Uterus (tissue), 2 donors: ENCODE data around the gene CDK1.

Experiments
- POLR2A ChIP-seq, 2 donors: fragments of 450-650 bp; IDR thresholded peaks; one replicate each; pipeline ENCODE4 v1.6.1; 2016; ENCODE audit warnings: antibody characterized with exemption in 2 of 2, mild to moderate bottlenecking in 1 of 2, moderate library complexity in 1 of 2
- TF ChIP-seq, protein P1 (sequence below), 4 experiments: fragments of 200-600 bp in 2 of 4; fragments of 450-650 bp in 2 of 4; sonication (generic) in 2 of 4; IDR thresholded peaks; one replicate each; pipeline ENCODE4 v1.5.1; 2016 to 2019; ENCODE audit warnings: antibody characterized with exemption in 4 of 4, mild to moderate bottlenecking in 2 of 4, moderate library complexity in 1 of 4

DNA sequence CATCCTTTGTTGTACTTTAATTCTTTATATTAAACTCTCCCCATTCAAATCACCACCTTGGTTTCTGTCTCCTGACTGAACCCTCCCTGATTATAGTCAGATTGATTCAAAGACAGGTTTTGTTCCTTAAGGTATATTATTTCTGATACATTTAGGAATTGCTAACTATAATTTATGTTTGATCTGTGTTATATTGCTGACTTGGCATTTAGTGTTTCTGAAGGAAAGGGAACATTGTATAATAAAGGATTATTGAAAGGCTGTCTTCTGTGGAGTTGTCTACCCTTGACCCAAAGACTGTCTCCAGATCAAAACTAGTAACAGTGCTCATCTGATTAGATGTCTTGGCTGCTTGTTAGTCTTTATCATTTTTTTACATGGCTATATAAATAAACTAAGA is 10.3 kb downstream of the CDK1 start:
- TF ChIP-seq, protein P1, sequence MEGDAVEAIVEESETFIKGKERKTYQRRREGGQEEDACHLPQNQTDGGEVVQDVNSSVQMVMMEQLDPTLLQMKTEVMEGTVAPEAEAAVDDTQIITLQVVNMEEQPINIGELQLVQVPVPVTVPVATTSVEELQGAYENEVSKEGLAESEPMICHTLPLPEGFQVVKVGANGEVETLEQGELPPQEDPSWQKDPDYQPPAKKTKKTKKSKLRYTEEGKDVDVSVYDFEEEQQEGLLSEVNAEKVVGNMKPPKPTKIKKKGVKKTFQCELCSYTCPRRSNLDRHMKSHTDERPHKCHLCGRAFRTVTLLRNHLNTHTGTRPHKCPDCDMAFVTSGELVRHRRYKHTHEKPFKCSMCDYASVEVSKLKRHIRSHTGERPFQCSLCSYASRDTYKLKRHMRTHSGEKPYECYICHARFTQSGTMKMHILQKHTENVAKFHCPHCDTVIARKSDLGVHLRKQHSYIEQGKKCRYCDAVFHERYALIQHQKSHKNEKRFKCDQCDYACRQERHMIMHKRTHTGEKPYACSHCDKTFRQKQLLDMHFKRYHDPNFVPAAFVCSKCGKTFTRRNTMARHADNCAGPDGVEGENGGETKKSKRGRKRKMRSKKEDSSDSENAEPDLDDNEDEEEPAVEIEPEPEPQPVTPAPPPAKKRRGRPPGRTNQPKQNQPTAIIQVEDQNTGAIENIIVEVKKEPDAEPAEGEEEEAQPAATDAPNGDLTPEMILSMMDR (IDR thresholded peaks at IDR 0.05): no peak
- TF ChIP-seq POLR2A (IDR thresholded peaks at IDR 0.05): no peak
